HG03378 (cell line): Measurements from ENCODE around the gene CHAC1.

Experiments used
- ATAC-seq: cut with Tn5 transposase; IDR thresholded peaks from one replicate; pipeline ENCODE4 v1.9.1; 2021; ENCODE audit warnings: mild to moderate bottlenecking, moderate library complexity; ENCODE audit not compliant: unreplicated experiment

Gene CHAC1

GRCh38 chr15:40952901-40953712 lies at the start of gene CHAC1:
Gene CHAC1, plus strand, starts transcription at chr15:40953471. Its CDS starts 113 bp downstream, at chr15:40953584.
- ATAC-seq, result peak; percentile 83

DNA sequence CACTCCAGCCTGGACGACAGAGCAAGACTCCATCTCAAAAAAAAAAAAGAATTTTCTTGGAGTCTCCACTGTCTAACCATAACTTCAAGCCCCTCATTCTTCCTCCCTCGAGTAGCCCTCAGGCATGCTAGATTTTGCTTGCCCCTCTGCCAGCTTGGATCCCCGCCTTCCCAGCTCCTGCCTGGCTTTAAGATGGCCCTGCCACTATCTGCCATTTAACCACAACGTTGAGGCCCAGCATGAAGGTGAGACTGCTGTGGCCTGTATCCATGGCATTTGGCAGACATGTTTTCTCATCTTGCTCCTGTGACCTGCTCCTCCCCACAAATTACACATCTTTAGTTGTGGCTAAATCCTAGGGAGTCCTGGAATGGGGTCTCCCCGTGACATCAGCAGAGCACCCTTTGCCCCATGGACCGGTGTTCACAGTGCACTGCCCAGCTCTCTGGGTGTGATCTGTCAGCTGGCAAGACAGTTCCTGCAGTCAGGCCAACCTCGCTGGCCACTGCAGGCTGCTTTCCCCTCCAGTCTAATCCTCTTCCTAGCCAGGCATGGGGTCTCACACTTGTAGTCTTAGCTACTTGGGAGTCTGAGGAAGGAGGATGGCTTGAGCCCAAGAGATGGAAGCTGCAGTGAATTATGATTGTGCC lies 48.6 kb upstream of the CHAC1 start:
- ATAC-seq, result no peak

DNA sequence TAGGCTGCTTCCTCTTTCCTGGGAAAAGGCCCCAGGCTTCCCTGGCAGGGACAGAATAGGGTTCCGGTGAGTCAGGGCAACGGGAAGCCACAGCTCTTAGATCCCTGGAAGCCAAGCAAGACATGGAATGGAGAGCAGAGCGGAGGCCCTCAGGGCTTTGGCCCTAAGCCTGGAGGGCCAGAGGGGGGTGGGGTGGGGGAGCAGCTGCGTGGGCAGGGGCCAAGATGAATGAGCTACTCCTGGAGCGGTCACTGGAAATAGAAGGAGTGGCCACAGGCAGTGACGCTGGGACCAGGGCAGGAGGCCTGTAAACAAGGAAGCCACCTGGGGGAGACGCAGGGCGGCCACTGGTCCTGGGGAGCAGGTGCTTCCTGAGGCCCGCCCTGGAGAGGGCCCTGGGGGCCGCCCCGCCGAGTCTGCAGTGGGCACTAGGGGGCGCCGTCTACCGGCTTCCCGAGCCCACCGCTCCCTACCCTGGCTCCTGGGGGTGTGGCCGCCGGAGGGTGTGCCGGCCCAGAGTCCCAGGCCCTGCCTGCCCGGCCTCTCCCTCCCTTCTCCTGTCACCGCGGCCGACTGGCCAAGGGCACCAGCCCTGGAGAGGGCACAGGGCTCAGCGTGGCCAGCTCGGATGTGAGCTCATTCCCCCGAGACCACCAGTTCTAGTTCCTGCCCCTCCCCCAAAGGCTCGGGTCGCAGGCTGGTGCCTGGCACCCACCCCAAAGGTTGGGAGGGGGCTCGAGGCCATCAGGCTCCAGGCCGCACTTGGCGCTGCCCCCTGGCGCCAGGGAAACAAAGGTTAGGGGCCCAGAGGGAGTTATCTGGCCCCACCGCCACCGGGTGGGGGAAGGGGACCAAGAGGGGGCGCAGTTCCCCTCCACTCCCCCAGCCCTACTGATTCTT lies 46.9 kb upstream of the CHAC1 start:
- peak; percentile 40 for ATAC-seq

- peak; percentile 6 for ATAC-seq
Measured at GRCh38 chr15:40906991-40907802, 46.1 kb upstream of the CHAC1 start.

GRCh38 chr15:40908095-40908494 lies 45.2 kb upstream of the CHAC1 start:
- ATAC-seq, result no peak

DNA sequence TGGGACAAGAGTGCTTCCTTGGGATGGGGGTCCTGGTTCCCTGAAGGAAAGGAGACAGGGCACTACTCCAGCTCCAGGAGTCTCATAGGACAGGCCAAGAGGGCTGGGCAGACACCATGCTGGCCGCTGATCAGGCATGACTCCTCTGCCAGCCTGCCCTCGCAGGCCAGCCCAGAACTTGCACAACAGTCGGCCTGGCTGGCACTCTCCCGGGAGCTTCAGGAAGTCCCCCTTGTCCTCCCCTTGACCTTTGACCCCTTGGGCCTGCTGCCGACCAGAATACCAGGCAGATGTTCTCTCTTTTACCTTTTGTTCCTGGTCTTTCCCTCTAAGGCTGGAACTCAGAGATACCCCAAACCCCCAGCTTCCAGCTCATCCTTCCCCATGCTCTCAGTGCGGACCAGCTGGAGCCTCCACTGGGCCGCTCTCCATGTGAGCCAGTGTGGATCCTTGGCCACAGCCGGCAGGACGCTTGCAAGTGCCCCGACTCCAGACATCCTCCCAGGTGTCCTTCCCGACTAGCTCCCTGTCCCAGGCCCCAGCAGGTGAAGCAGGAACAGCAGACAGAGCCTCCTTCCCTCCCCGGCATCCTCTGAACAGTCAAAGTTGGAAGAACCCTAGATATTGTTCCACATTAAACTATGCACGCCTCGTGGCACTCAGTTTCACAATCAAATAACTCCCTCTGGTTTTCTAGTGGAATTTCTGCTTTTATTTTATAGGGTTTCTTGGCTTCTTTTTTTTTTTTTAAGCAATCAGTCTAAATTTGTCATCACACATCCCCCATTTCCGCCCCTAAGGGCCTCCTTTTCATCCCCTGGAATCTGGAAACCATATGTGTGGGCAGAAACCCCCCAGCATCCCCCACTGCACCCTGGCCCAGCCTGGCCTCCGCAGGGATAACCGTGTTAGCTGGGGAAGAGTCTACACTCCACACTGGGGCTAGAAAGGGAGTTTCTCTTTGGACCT lies 43.3 kb upstream of the CHAC1 start:
- no peak for ATAC-seq

DNA sequence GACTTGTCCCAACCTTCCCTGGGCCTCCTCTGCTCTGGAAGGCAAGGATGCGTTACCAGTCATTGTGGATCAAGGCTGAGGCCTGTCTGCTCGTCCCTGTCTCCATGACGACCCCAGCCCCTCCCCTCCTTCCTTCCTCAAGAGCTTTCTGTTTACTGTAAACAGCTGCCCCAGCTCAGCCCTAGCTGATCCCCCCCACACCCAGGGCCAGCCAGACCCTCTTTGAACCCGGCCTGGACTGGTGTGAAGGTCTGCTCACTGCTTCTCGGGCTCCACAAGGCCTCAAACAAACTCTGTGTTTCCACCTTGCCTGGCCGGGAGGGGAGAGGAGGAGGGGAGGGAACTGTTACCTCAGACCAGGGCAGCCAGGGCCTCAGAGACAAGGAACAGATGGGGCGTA lies 42.1 kb upstream of the CHAC1 start:
- no peak for ATAC-seq

GRCh38 chr15:40911693-40912092 lies 41.6 kb upstream of the CHAC1 start:
- ATAC-seq, result no peak

DNA sequence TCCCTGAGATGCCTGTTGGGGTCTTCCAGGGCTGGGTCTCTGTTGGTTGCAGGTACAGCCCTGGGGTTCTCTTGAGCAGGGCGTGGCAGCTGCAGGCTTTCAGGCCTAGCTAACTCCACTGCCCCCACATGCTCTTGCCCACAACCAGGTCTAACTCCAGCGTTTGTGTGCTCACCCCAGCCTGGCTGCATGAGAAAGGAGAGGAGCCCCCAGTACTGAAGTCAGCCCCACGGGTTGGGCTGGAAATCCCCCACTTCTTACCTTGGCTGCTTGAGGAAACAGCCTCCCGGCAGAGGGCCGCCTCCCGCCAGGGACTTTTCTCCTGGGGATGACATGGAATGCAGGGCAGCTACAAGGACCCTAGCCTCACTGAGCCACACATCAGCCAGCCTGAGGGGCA lies 40.8 kb upstream of the CHAC1 start:
- no peak for ATAC-seq

- no peak for ATAC-seq
Measured at GRCh38 chr15:40914013-40914412, 39.3 kb upstream of the CHAC1 start.

- ATAC-seq, result no peak
Measured at GRCh38 chr15:40914486-40914885, 38.8 kb upstream of the CHAC1 start.

DNA sequence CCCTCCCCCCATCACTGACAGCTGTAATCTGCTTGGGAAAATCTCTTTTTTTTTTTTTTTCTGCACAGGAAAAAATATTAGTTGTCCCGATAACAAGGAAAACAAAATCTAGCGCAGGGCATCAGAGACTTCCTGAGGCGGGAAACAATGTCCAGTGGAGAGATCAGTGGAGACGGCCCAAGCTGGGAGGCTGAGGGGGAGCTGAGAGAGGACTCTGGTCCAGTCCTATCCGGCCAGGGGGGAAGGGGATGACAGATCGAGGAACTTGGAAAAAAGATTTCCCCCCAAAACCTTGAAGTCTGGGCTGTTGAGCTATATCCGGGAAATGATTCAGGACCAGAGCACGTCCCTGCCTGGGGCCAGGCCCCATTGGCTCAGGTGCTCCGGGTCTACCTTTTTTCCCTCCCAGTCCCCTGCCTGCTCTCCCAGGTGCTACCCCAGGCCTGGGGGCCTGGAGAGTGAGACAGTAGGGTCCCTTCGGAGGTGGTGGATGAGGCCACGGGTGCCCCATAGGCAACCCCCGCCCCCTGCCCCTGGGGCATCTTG lies 38.1 kb upstream of the CHAC1 start:
- ATAC-seq, result no peak

GRCh38 chr15:40915679-40916078 lies 37.6 kb upstream of the CHAC1 start:
- no peak for ATAC-seq

GRCh38 chr15:40917585-40917984 lies 35.7 kb upstream of the CHAC1 start:
- no peak for ATAC-seq

- ATAC-seq, result no peak
Measured at GRCh38 chr15:40918146-40918798, 35.0 kb upstream of the CHAC1 start.

DNA sequence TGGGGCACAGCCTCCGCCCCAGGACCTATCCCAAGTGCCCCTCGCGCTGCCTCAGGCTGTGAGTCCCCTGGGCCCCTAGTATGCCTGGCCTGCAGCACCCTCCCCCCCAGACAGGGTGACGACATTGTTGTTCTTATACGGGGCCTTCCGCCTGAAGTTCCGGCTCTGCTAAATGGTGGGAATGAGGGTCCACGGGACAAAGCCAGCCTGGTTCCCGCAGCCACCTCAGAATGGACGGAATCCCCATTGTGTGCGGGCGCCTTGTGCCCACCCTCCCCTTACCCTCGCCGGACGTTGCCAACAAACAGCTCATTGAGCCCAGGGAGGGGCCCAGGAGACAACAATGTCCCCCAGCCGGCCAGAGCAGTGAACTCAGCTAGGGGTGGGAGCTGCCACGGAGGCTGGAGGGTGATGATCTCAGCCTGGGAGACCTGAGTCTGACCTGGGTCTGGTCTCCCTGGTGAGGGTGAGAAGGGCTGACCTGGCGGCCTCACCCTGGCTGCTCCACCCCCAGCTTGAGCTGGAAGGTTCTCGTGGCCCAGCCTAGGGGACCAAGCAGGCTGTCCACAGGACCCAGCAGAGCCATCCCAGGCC lies 34.4 kb upstream of the CHAC1 start:
- no peak for ATAC-seq

GRCh38 chr15:40921949-40922607 lies 31.2 kb upstream of the CHAC1 start:
- ATAC-seq, result no peak

- ATAC-seq, result no peak
Measured at GRCh38 chr15:40922608-40923005, 30.7 kb upstream of the CHAC1 start.
